ENCODE data around the gene CDK11A.

CDK11A gene

DNA sequence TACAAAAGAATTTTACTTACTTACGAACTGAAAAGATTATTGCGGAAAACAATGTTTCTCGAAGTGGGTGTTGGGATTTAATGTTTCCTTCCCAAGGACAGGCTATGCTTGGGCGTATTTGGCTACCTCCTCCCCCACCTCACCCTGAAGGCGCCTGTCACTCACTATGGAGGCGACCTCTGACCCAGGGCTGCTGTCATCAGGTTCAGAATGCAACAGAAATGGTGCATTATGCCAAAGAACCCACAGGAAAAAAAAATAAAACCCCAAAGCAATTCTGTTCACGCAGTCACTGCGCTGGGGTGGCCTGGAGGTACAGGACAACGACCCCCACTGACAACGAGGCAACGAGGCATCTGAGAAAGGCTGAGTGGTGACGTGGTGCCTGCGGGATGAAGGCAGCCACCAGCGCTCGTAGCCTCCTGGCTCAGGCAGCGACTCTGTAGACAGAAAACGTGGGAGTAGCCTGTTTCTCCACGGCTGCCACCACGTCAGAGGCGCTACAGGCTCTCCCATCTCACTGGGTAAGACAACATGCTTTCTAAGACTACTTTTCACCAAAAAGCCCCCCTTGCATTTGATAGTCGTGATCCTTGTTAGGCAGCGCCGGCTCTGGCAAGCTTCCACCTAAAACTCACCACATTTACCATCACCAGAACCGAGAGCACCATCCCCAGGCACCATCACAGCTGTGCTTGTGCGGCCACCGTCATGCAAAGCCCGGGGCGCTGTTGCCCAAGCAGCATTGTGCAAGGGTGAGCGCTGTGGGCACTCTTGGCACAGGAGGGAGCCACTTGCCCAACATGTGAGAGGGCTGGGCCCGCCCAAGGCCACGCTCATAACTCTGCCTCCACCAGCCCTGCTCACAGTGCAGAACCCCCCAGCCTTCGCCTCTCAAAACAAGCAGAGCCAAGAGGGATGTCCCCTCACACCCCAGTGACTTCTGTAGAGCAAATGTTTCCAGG, 39.8 kb upstream of the CDK11A start:
- Histone ChIP-seq H3K9me3 (ENCODE audit: control insufficient read depth, insufficient read depth, low read length) (no peaks in the 10 kb centered on the region), H3K4me1 (ENCODE audit: control insufficient read depth, low read length) (no peaks in the 10 kb centered on the region), H3K4me3 (ENCODE audit: low read length) (no peak overlapping the region), H3K9me2 (replicated peaks; ENCODE audit: control insufficient read depth, low read length) (no peaks in the 10 kb centered on the region), H3K27ac (ENCODE audit: low read depth, low read length) (no peak overlapping the region), H3K27me3 (ENCODE audit: control insufficient read depth, low read length) (no peaks in the 10 kb centered on the region), H4K20me1 (ENCODE audit: control insufficient read depth, insufficient read depth, low read depth, low read length) (peaks cover 18% of the 10 kb centered on the region), H3K4me2 (ENCODE audit: low read length) (no peak overlapping the region), H3K79me2 (ENCODE audit: control insufficient read depth, low read length) (peaks cover 100% of the 10 kb centered on the region), H3F3A (ENCODE audit: control insufficient read depth, insufficient read depth) (no peaks in the 10 kb centered on the region), H3K36me3 (ENCODE audit: control insufficient read depth, low read length) (peaks cover 92% of the 10 kb centered on the region)
- TF ChIP-seq EZH2phosphoT487 (IDR thresholded peaks at IDR 0.05; ENCODE audit: borderline replicate concordance, low read length): no peak
- TF ChIP-seq, protein P1, sequence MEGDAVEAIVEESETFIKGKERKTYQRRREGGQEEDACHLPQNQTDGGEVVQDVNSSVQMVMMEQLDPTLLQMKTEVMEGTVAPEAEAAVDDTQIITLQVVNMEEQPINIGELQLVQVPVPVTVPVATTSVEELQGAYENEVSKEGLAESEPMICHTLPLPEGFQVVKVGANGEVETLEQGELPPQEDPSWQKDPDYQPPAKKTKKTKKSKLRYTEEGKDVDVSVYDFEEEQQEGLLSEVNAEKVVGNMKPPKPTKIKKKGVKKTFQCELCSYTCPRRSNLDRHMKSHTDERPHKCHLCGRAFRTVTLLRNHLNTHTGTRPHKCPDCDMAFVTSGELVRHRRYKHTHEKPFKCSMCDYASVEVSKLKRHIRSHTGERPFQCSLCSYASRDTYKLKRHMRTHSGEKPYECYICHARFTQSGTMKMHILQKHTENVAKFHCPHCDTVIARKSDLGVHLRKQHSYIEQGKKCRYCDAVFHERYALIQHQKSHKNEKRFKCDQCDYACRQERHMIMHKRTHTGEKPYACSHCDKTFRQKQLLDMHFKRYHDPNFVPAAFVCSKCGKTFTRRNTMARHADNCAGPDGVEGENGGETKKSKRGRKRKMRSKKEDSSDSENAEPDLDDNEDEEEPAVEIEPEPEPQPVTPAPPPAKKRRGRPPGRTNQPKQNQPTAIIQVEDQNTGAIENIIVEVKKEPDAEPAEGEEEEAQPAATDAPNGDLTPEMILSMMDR (IDR thresholded peaks at IDR 0.05; ENCODE audit: low read depth, low read length, poor library complexity, severe bottlenecking): no peak

DNA sequence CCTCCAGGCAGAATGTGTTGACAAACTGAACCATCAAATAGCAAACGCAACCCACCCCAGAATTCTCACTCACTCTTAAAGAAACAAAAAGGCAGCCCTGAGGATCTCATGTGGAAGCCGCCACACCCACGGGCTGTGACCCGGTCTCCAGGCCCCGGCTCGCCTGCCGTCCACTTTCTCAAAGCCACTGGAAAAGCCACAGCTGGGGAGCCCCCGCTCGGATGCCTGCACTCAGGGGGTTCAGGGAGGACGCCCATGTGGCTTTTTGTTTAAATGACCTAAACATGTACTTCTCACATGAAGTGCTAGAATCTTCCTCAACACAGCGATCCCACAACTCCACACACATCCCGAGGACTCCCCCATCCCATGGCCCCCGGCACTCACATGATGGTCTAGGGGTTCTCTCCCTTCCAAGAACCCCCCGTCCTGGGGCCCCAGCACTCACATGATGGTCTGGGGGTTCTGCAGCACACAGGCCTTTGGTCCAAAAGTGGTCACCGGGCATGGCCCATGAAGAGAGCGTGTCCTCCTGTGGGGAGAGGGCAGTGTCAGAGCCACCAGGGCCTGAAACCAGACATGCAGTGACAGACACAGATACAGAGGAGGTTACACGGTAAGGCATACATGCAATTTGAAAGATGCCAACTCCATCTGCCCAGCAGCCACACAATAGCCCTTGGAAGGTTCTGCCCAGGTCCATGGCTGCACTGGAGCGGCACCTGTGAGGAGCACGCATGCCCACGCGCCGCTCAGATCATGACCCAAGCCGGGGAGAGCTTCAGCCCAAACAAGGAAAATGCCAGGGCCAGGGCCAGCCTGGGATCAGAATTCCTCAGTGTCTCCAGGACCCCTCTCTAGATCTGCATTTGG, 37.6 kb upstream of the CDK11A start:
- Histone ChIP-seq H3K36me3 (ENCODE audit: control insufficient read depth, low read length) (peaks cover 90% of the 10 kb centered on the region), H4K20me1 (ENCODE audit: control insufficient read depth, insufficient read depth, low read depth, low read length) (peaks cover 21% of the 10 kb centered on the region; the same call in 1 of the 2 replicates), H3F3A (ENCODE audit: control insufficient read depth, insufficient read depth) (no peaks in the 10 kb centered on the region), H3K9me2 (replicated peaks; ENCODE audit: control insufficient read depth, low read length) (no peaks in the 10 kb centered on the region), H3K9me3 (ENCODE audit: control insufficient read depth, insufficient read depth, low read length) (no peaks in the 10 kb centered on the region), H3K27ac (ENCODE audit: low read depth, low read length) (no peak overlapping the region), H3K4me1 (ENCODE audit: control insufficient read depth, low read length) (no peaks in the 10 kb centered on the region), H3K4me3 (ENCODE audit: low read length) (no peak overlapping the region), H3K27me3 (ENCODE audit: control insufficient read depth, low read length) (no peaks in the 10 kb centered on the region), H3K79me2 (ENCODE audit: control insufficient read depth, low read length) (peaks cover 93% of the 10 kb centered on the region), H3K4me2 (ENCODE audit: low read length) (no peak overlapping the region)
- TF ChIP-seq, protein P1 (IDR thresholded peaks at IDR 0.05; ENCODE audit: low read depth, low read length, poor library complexity, severe bottlenecking): no peak
- no peak for TF ChIP-seq EZH2phosphoT487 (IDR thresholded peaks at IDR 0.05; ENCODE audit: borderline replicate concordance, low read length)

DNA sequence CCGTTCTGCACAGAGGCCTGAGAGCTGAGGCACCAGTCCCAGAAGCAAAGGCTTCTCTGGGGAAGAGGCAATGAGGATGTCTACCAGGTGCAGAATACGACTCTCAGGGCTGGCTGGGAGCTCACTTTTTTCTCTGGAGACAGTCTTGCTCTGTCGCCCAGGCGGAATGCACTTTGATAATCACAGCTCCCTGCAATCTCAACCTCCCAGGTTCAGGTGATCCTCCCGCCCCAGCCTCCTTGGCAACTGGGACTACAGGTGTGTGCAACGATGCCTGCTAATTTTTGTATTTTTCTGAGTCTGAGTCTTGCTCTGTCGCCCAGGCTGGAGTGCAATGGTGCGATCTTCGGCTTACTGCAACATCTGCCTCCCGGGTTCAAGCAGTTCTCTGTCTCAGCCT, 36.6 kb upstream of the CDK11A start:
- no peak overlapping the region for H3K4me2 ChIP-seq (ENCODE audit: low read length)
- no peaks in the 10 kb centered on the region for H3K9me3 ChIP-seq (ENCODE audit: control insufficient read depth, insufficient read depth, low read length)
- TF ChIP-seq, protein P1 (IDR thresholded peaks at IDR 0.05; ENCODE audit: low read depth, low read length, poor library complexity, severe bottlenecking): no peak
- TF ChIP-seq EZH2phosphoT487 (IDR thresholded peaks at IDR 0.05; ENCODE audit: borderline replicate concordance, low read length): no peak
- H3K79me2 ChIP-seq (ENCODE audit: control insufficient read depth, low read length): peaks cover 82% of the 10 kb centered on the region
- no peaks in the 10 kb centered on the region for H3F3A ChIP-seq (ENCODE audit: control insufficient read depth, insufficient read depth)
- H3K36me3 ChIP-seq (ENCODE audit: control insufficient read depth, low read length): peaks cover 93% of the 10 kb centered on the region
- H3K27me3 ChIP-seq (ENCODE audit: control insufficient read depth, low read length): no peaks in the 10 kb centered on the region
- no peaks in the 10 kb centered on the region for H3K9me2 ChIP-seq (replicated peaks; ENCODE audit: control insufficient read depth, low read length)
- peaks cover 27% of the 10 kb centered on the region for H4K20me1 ChIP-seq (ENCODE audit: control insufficient read depth, insufficient read depth, low read depth, low read length)
- H3K27ac ChIP-seq (ENCODE audit: low read depth, low read length): no peak overlapping the region
- H3K4me1 ChIP-seq (ENCODE audit: control insufficient read depth, low read length): no peaks in the 10 kb centered on the region
- no peak overlapping the region for H3K4me3 ChIP-seq (ENCODE audit: low read length)
